Stimulated activated memory B cell treated with anti-CD40 and anti-IgM and Interleukin-4, amounts not matched to agents 10 μg/mL and 1 μg/mL and 100 μg/mL, for 72 hours (primary cell): ENCODE measurements around the gene AADACL2.
"Not testable (repeated sequence)": the region's sequence is repeated elsewhere in the genome, so short reads cannot be mapped to it uniquely, and the experiment has no call there.

Source experiments
- ATAC-seq: fragments of 150-1000 bp; cut with Tn5 transposase; 2 replicates; pipeline ENCODE4 v1.10.0; 2021
- H3K27ac Mint-ChIP-seq: one replicate; pipeline ENCODE4 v1.8.0; 2022; ENCODE audit warnings: mild to moderate bottlenecking, mixed read lengths
- H3K27me3 Mint-ChIP-seq: one replicate; pipeline ENCODE4 v1.8.0; 2022; ENCODE audit warnings: mixed read lengths
- H3K36me3 Mint-ChIP-seq: one replicate; pipeline ENCODE4 v1.8.0; 2022; ENCODE audit warnings: mixed read lengths
- H3K4me1 Mint-ChIP-seq: one replicate; pipeline ENCODE4 v1.8.0; 2022; ENCODE audit warnings: mixed read lengths
- H3K4me3 Mint-ChIP-seq: one replicate; pipeline ENCODE4 v1.8.0; 2022; ENCODE audit warnings: mild to moderate bottlenecking, moderate library complexity, mixed read lengths
- H3K9me3 Mint-ChIP-seq: one replicate; pipeline ENCODE4 v1.8.0; 2022; ENCODE audit warnings: mixed read lengths

AADACL2 gene

GRCh38 chr3:151743855-151744254 is 10.1 kb downstream of the AADACL2 start:
- no peak for ATAC-seq
- Mint-ChIP-seq H3K9me3 (peaks cover 3% of the 10 kb centered on the region), H3K4me1 (no peaks in the 10 kb centered on the region), H3K27me3 (no peaks in the 10 kb centered on the region), H3K27ac (no peak overlapping the region), H3K4me3 (no peak overlapping the region), H3K36me3 (no peaks in the 10 kb centered on the region)

- no peak overlapping the region for H3K4me3 Mint-ChIP-seq
- ATAC-seq, result no peak
- no peak overlapping the region for H3K27ac Mint-ChIP-seq
- H3K4me1 Mint-ChIP-seq, result no peaks in the 10 kb centered on the region
- H3K9me3 Mint-ChIP-seq, result peaks cover 6% of the 10 kb centered on the region
- no peaks in the 10 kb centered on the region for H3K27me3 Mint-ChIP-seq
- no peaks in the 10 kb centered on the region for H3K36me3 Mint-ChIP-seq
Observed at GRCh38 chr3:151750181-151750580, 16.5 kb downstream of the AADACL2 start.

DNA sequence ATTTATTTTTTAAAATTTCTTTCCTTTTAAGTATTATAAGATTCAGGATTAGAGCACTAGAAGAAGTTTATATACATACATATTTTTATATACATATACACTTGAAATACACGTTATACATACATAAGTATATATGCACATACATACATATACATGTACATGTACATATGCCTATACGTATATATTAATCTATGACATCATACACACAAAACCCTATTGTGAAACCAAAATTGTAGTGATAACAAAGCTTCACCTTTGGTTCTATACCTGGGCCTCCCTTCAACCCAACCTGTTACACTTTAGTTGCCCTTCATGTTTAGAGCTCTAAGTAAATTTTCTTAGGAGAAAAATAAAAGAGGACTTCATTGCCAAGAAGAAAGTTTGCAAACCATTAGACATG is 17.0 kb downstream of the AADACL2 start:
- H3K27me3 Mint-ChIP-seq, result no peaks in the 10 kb centered on the region
- H3K27ac Mint-ChIP-seq, result no peak overlapping the region
- no peaks in the 10 kb centered on the region for H3K36me3 Mint-ChIP-seq
- no peaks in the 10 kb centered on the region for H3K4me1 Mint-ChIP-seq
- H3K4me3 Mint-ChIP-seq, result no peak overlapping the region
- ATAC-seq, result no peak
- H3K9me3 Mint-ChIP-seq, result peaks cover 6% of the 10 kb centered on the region

DNA sequence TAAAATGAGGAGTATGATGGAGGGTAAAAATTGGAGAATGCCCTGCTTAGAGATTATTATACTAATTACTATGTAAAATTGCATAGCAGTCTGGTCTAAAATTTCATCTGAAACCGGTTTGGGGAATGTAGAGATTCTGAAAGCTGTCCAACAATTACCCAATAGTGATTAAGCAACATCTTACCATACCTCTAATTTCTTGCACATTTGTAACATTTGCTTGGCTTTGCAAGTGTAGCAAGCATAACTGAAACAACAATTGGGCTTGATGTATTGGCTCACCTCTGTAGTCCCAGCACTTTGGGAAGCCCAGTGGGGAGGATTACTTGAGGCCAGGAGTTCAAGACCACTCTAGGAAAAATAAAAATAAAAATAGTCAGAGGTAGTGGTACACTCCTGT is 17.4 kb downstream of the AADACL2 start:
- H3K36me3 Mint-ChIP-seq, result no peaks in the 10 kb centered on the region
- no peaks in the 10 kb centered on the region for H3K27me3 Mint-ChIP-seq
- H3K27ac Mint-ChIP-seq, result no peak overlapping the region
- no peak for ATAC-seq
- H3K9me3 Mint-ChIP-seq, result peaks cover 6% of the 10 kb centered on the region
- H3K4me1 Mint-ChIP-seq, result no peaks in the 10 kb centered on the region
- H3K4me3 Mint-ChIP-seq, result no peak overlapping the region

GRCh38 chr3:151753846-151754245 is 20.1 kb downstream of the AADACL2 start:
- H3K4me1 Mint-ChIP-seq, result no peaks in the 10 kb centered on the region
- H3K27me3 Mint-ChIP-seq, result no peaks in the 10 kb centered on the region
- H3K9me3 Mint-ChIP-seq, result peaks cover 3% of the 10 kb centered on the region
- H3K27ac Mint-ChIP-seq, result no peak overlapping the region
- no peak for ATAC-seq
- no peak overlapping the region for H3K4me3 Mint-ChIP-seq
- no peaks in the 10 kb centered on the region for H3K36me3 Mint-ChIP-seq

DNA sequence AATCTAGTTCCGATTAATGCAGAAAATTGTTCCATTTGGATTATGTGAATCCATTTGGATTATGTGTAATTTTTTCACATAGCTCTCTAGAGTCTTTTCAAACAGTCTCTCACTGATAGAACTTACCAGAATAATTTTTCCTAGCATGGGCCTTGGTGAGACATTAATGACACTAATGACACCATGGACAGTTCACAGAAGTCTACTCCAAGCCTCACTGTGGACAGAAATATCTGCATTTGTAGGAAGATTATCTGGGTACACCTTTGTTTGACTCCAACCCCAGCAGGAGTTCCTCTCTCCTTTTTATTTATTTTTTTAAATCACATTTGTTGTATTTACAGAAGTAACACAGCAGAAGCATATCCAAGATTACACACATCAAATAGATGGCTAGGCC is 27.9 kb downstream of the AADACL2 start:
- H3K27ac Mint-ChIP-seq, result no peak overlapping the region
- no peaks in the 10 kb centered on the region for H3K4me1 Mint-ChIP-seq
- H3K9me3 Mint-ChIP-seq, result peaks cover 2% of the 10 kb centered on the region
- no peaks in the 10 kb centered on the region for H3K36me3 Mint-ChIP-seq
- ATAC-seq, result no peak
- H3K4me3 Mint-ChIP-seq, result no peak overlapping the region
- H3K27me3 Mint-ChIP-seq, result no peaks in the 10 kb centered on the region

- H3K36me3 Mint-ChIP-seq, ATAC-seq, H3K9me3 Mint-ChIP-seq, H3K27ac Mint-ChIP-seq, H3K27me3 Mint-ChIP-seq, H3K4me1 Mint-ChIP-seq, H3K4me3 Mint-ChIP-seq: not testable (repeated sequence)
Observed at GRCh38 chr3:151764699-151765098, 31.0 kb downstream of the AADACL2 start.

DNA sequence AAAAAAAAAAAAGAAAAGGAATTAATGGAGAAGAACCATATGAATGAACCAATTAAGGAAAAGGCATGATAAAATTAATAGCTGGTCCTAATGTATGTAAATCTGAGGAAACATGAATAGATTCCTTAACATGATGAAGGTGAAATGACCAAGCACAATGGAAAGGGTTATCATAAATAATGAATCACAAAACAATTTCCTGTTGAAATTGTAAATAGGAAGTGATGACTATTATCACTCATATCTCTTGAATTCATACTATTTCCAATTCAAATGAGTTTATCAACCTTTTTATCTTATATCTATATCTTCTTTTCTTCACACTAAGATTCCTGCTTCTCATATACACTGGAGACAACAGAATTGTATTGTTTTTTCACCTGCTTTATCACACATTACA is 32.0 kb downstream of the AADACL2 start:
- ATAC-seq, result no peak
- H3K4me3 Mint-ChIP-seq, result no peak overlapping the region
- peaks cover 2% of the 10 kb centered on the region for H3K9me3 Mint-ChIP-seq
- H3K27ac Mint-ChIP-seq, result no peak overlapping the region
- no peaks in the 10 kb centered on the region for H3K4me1 Mint-ChIP-seq
- H3K36me3 Mint-ChIP-seq, result no peaks in the 10 kb centered on the region
- H3K27me3 Mint-ChIP-seq, result peaks cover 9% of the 10 kb centered on the region

GRCh38 chr3:151766454-151766853 is 32.7 kb downstream of the AADACL2 start:
- no peak for ATAC-seq
- Mint-ChIP-seq H3K27ac (no peak overlapping the region), H3K27me3 (peaks cover 9% of the 10 kb centered on the region), H3K4me3 (no peak overlapping the region), H3K4me1 (no peaks in the 10 kb centered on the region), H3K36me3 (no peaks in the 10 kb centered on the region), H3K9me3 (peaks cover 2% of the 10 kb centered on the region)

GRCh38 chr3:151768393-151768930 is 34.7 kb downstream of the AADACL2 start:
- H3K36me3 Mint-ChIP-seq, result no peaks in the 10 kb centered on the region
- H3K4me1 Mint-ChIP-seq, result no peaks in the 10 kb centered on the region
- no peak overlapping the region for H3K27ac Mint-ChIP-seq
- H3K9me3 Mint-ChIP-seq, result peaks cover 2% of the 10 kb centered on the region
- peaks cover 10% of the 10 kb centered on the region for H3K27me3 Mint-ChIP-seq
- H3K4me3 Mint-ChIP-seq, result no peak overlapping the region
- no peak for ATAC-seq

GRCh38 chr3:151769175-151769574 is 35.4 kb downstream of the AADACL2 start:
- Mint-ChIP-seq H3K27me3 (peaks cover 17% of the 10 kb centered on the region), H3K4me3 (no peak overlapping the region)
- ATAC-seq, result no peak

GRCh38 chr3:151770956-151771355 is 37.2 kb downstream of the AADACL2 start:
- Mint-ChIP-seq H3K4me3 (no peak overlapping the region), H3K4me1 (no peaks in the 10 kb centered on the region), H3K27me3 (peaks cover 17% of the 10 kb centered on the region), H3K9me3 (no peaks in the 10 kb centered on the region), H3K27ac (no peak overlapping the region), H3K36me3 (no peaks in the 10 kb centered on the region)
- ATAC-seq, result no peak

More at GRCh38 chr3:151769175-151769574, 35.4 kb downstream of the AADACL2 start:
- H3K4me1 Mint-ChIP-seq, result no peaks in the 10 kb centered on the region
- no peaks in the 10 kb centered on the region for H3K36me3 Mint-ChIP-seq
- H3K9me3 Mint-ChIP-seq, result peaks cover 2% of the 10 kb centered on the region
- no peak overlapping the region for H3K27ac Mint-ChIP-seq

GRCh38 chr3:151772825-151773480 is 39.2 kb downstream of the AADACL2 start:
- Mint-ChIP-seq H3K4me3 (no peak overlapping the region), H3K9me3 (no peaks in the 10 kb centered on the region), H3K27ac (no peak overlapping the region), H3K4me1 (no peaks in the 10 kb centered on the region), H3K27me3 (peaks cover 10% of the 10 kb centered on the region), H3K36me3 (no peaks in the 10 kb centered on the region)
- no peak for ATAC-seq

- Mint-ChIP-seq H3K27me3 (peaks cover 9% of the 10 kb centered on the region), H3K9me3 (no peaks in the 10 kb centered on the region), H3K4me3 (no peak overlapping the region), H3K27ac (no peak overlapping the region), H3K36me3 (no peaks in the 10 kb centered on the region), H3K4me1 (no peaks in the 10 kb centered on the region)
- ATAC-seq, result no peak
Observed at GRCh38 chr3:151774235-151774634, 40.5 kb downstream of the AADACL2 start.

- H3K27me3 Mint-ChIP-seq, result peaks cover 9% of the 10 kb centered on the region
- no peak overlapping the region for H3K4me3 Mint-ChIP-seq
- no peak overlapping the region for H3K27ac Mint-ChIP-seq
- H3K4me1 Mint-ChIP-seq, result no peaks in the 10 kb centered on the region
- no peaks in the 10 kb centered on the region for H3K9me3 Mint-ChIP-seq
- ATAC-seq, result no peak
- no peaks in the 10 kb centered on the region for H3K36me3 Mint-ChIP-seq
Observed at GRCh38 chr3:151774910-151775309, 41.2 kb downstream of the AADACL2 start.
